ENCODE results near the gene RANBP6.
"Not testable (repeated sequence)": the region's sequence is repeated elsewhere in the genome, so short reads cannot be mapped to it uniquely, and the experiment has no call there.

RANBP6 gene

GRCh38 chr9:6015278-6016157 is at the start of gene RANBP6:
Gene RANBP6, minus strand, starts transcription at chr9:6015624. Its CDS starts 17 bp downstream, at chr9:6015607.
- DNase-seq (ENCODE audit: low spot score) = peak; percentile 91

- not testable (repeated sequence) for DNase-seq (ENCODE audit: low spot score)
Observed at GRCh38 chr9:6063146-6063545, 47.7 kb upstream of the RANBP6 start.

- no peak for DNase-seq (ENCODE audit: low spot score)
Observed at GRCh38 chr9:6055666-6056065, 40.2 kb upstream of the RANBP6 start.

GRCh38 chr9:6055216-6055615 is 39.8 kb upstream of the RANBP6 start:
- DNase-seq (ENCODE audit: low spot score) = peak; percentile 50

- DNase-seq (ENCODE audit: low spot score) = peak; percentile 43
Observed at GRCh38 chr9:6054280-6055099, 39.1 kb upstream of the RANBP6 start.

- DNase-seq (ENCODE audit: low spot score) = no peak
Observed at GRCh38 chr9:6052293-6052919, 37.0 kb upstream of the RANBP6 start.

GRCh38 chr9:6051511-6051950 is 36.1 kb upstream of the RANBP6 start:
- no peak for DNase-seq (ENCODE audit: low spot score)

GRCh38 chr9:6049798-6050197 is 34.4 kb upstream of the RANBP6 start:
- no peak for DNase-seq (ENCODE audit: low spot score)

GRCh38 chr9:6048039-6048438 is 32.6 kb upstream of the RANBP6 start:
- DNase-seq (ENCODE audit: low spot score) = no peak

- no peak for DNase-seq (ENCODE audit: low spot score)
Observed at GRCh38 chr9:6047020-6047419, 31.6 kb upstream of the RANBP6 start.

GRCh38 chr9:6045364-6045763 is 29.9 kb upstream of the RANBP6 start:
- no peak for DNase-seq (ENCODE audit: low spot score)

GRCh38 chr9:6040077-6040476 is 24.7 kb upstream of the RANBP6 start:
- DNase-seq (ENCODE audit: low spot score) = no peak

- DNase-seq (ENCODE audit: low spot score) = no peak
Observed at GRCh38 chr9:6036391-6036790, 21.0 kb upstream of the RANBP6 start.

GRCh38 chr9:6034954-6035353 is 19.5 kb upstream of the RANBP6 start:
- DNase-seq (ENCODE audit: low spot score) = no peak

- DNase-seq (ENCODE audit: low spot score) = no peak
Observed at GRCh38 chr9:6029604-6030274, 14.3 kb upstream of the RANBP6 start.

GRCh38 chr9:6024035-6024554 is 8.7 kb upstream of the RANBP6 start:
- DNase-seq (ENCODE audit: low spot score) = no peak

GRCh38 chr9:6016975-6017374 is 1.6 kb upstream of the RANBP6 start:
- DNase-seq (ENCODE audit: low spot score) = not testable (repeated sequence)

- peak; percentile 3 for DNase-seq (ENCODE audit: low spot score)
Observed at GRCh38 chr9:6014670-6015270, 654 bp downstream of the RANBP6 start.

GRCh38 chr9:6008169-6008979 is 7.0 kb downstream of the RANBP6 start:
- peak; percentile 98 for DNase-seq (ENCODE audit: low spot score)

- peak; percentile 85 for DNase-seq (ENCODE audit: low spot score)
Observed at GRCh38 chr9:6007770-6008168, 7.7 kb downstream of the RANBP6 start.
